GM20000 (cell line): Measurements from ENCODE around the gene ARMH3.

Source experiments
- DNase-seq: peaks from one replicate; pipeline ENCODE4 v3.0.0; 2012; ENCODE audit warnings: low spot score
- TF ChIP-seq, protein P1 (sequence below): IDR thresholded peaks from 2 replicates; pipeline ENCODE4 v1.5.1; 2012; ENCODE audit warnings: mild to moderate bottlenecking, control low read depth; ENCODE audit errors: extremely low read depth, missing control alignments

Gene ARMH3

DNA sequence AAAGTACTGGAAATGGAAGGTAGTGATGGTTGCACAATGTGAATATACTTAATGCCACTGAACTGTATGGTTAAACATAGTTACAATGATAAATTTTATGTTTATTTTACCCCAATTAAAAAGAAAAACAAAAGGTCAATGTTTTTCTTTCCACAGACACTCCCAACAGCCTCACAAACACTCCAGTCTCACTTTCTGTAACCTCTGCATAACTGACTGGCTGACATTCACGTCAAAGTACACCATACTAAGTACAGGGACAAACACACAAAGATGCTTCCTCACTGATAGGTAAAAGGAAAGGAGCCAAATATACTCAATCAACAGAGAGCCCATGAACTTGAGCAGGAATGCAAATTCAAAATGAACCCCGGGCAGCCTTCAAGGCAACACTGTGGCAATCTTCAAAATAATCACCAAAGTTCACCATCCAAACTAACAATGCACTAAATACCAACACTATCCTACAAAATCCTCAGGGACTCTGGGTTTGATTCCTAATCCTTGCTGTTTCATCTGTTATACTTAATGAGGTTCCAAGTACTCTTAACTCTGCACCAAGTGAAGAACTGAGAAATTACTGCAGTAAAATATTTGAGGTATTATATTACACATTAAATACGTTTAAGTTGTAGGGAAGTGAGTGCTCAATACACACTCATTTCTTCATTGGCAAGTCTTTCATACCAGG is 90.8 kb downstream of the ARMH3 start:
- no peak for DNase-seq
- TF ChIP-seq, protein P1, sequence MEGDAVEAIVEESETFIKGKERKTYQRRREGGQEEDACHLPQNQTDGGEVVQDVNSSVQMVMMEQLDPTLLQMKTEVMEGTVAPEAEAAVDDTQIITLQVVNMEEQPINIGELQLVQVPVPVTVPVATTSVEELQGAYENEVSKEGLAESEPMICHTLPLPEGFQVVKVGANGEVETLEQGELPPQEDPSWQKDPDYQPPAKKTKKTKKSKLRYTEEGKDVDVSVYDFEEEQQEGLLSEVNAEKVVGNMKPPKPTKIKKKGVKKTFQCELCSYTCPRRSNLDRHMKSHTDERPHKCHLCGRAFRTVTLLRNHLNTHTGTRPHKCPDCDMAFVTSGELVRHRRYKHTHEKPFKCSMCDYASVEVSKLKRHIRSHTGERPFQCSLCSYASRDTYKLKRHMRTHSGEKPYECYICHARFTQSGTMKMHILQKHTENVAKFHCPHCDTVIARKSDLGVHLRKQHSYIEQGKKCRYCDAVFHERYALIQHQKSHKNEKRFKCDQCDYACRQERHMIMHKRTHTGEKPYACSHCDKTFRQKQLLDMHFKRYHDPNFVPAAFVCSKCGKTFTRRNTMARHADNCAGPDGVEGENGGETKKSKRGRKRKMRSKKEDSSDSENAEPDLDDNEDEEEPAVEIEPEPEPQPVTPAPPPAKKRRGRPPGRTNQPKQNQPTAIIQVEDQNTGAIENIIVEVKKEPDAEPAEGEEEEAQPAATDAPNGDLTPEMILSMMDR, result no peak

DNA sequence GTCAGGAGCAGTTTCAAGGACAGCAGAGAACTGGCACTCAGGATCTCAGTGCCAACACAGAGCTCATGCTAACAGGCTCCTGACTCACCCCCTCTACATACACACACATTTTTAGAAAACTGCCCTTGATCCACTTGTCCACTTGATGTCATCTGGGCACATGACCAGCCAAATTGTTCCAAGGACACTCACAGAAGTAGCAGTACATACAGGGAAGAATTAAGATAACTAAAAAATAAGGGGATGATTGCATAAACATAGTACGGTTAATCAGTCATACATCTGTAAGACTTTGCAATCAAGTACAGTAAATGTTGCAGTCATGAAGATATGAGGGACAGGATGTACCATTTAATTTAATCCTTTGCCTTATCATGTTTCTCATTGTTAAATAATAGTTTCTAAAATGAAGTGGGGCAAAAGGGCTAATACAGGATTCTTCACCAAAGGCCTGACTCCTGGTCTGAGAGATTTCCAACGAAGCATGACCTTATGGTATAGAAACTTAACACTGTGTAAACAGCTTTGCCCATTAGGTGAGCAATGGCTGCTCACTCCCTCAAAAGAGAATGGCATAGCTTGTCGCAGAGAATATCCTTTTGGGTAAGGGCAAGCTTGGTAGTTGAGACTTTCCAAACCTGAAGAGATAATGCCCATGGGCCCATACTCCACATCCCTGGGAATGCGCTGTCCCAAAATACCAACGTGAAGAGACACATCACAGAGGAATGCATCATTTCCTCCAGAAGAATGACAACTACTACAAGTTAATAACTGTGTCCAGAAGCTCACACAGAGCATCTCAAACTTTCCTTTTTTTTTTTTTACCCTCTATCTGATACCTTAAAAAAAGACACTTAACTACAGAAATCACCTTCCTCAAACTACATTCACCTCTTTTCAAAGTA is 94.1 kb downstream of the ARMH3 start:
- TF ChIP-seq, protein P1, result no peak
- DNase-seq, result no peak

DNA sequence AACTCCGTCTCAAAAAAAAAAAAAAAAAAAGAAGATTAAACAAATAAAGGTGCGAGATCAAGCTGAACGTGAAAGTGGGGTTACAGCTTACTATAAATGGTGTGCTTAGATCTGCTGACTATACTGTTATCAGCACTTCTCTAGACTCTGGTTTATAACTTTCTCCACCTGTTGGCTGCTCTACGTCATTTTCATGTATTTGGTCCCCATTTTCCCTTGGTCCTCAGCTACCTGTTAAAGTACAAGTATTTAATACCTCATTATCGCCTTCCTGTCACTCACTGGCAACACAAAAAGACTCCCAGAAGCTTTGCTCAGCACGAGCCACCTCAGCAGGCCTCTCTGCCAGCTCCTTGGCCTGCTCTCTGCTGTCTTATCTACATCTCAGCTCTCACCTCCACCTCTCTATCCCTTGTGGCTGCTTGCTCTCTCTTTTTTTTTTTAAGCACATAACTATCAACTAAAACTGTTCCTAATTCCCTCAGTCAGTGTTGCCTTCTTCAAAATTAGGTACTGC is 95.0 kb downstream of the ARMH3 start:
- no peak for DNase-seq
- TF ChIP-seq, protein P1, result no peak

DNA sequence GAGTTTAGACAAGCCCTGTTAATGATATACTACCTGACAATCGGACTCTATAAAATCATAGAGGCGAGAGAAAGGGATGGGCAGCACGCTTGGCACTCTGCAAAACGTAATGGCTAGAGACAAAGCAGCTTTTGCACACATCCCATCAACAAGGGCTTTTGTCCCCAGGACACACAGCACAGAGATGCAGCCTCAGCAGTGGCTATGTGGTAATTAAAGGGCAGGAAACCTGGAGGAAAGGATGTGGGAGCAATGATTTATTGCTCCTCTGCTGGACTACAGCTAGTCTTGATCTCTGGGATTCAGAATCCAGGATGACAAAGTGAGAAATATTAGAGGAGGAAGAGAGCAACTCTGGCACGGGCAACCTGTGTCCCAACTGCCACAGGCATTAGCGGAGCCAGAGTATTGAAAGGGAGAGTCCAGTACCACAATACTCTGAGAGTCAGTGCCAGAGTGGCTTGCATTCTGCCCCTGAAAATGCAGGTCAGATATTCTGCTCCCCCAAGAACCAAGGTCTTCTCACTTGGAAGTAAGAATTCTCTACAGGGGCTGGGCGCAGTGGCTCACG is 96.5 kb downstream of the ARMH3 start:
- no peak for DNase-seq
- TF ChIP-seq, protein P1, result no peak

DNA sequence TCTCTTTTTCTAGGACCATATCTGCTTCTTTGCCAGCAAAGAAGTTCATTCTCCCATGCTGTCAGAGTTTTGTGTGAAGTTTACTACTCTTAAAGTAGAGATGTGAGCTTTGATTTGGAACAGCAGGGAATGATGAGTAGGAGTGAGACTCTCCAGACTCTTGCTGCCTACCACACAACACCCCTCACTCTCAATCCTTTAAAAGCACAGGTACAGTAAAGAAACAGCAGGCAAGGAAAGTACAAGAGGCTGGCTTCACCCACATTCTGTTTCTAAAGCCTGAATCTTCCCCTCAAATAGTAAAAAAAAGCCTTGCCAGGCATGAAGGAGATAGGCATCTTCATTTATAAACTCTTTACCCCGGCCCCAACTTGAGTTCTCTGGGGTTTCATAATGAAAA is 97.3 kb downstream of the ARMH3 start:
- TF ChIP-seq, protein P1, result no peak

DNA sequence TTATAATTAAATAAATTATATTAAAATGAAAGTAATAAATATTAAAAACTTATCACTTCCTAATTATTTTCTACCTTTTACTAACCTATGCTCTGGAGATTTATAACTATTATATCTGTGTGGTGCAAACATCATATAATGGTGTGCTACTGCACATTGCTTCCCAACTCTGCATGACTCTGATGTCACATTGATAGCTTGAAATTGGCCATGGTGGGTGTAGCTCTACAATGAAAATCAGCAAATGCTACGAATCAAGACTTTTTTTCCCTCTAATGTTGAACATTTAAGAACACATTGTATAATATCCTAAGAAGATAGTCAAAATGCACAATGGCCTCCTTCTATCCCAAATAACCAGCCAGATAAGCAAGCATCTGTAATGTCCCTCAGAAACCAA is 99.1 kb downstream of the ARMH3 start:
- TF ChIP-seq, protein P1, result no peak
- DNase-seq, result no peak

More for the DNA sequence above, 97.3 kb downstream of the ARMH3 start:
- no peak for DNase-seq
